ENCODE measurements around the gene GOLGA2.
"Not testable (repeated sequence)": the region's sequence is repeated elsewhere in the genome, so short reads cannot be mapped to it uniquely, and the experiment has no call there.

DNA sequence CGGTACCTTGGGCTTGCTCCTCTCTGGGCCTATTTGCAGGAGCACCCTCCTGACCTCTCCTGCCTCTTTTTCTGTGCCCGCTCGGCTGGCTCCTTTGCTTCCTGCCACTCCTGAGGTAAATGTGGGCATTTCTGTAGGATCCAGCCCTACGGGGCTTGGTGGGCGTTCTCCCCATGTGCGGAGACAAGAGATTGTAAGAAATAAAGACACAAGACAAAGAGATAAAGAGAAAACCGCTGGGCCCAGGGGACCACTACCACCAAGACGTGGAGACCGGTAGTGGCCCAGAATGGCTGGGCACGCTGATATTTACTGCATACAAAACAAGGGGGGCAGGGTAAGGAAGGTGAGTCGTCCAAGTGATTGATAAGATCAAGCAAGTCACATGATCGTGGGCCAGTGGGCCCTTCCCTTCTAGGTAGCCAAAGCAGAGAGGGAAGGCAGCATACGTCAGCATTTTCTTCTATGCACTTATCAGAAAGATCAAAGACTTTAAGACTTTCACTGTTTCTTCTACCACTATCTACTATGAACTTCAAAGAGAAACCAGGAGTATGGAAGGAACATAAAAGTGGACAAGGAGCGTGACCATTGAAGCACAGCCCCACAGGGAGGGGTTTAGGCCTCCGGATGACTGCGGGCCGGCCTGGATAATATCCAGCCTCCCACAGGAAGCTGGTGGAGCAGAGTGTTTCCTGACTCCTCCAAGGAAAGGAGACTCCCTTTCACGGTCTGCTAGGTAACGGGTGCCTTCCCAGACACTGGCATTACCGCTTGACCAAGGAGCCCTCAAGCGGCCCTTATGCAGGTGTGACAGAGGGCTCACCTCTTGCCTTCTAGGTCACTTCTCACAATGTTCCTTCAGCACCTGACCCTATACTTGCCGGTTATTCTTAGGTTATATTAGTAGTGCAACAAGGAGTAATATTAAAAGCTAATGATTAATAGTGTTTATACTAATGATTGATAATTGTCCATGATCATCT, 3.6 kb upstream of the GOLGA2 start:
- TF ChIP-seq, protein P1, sequence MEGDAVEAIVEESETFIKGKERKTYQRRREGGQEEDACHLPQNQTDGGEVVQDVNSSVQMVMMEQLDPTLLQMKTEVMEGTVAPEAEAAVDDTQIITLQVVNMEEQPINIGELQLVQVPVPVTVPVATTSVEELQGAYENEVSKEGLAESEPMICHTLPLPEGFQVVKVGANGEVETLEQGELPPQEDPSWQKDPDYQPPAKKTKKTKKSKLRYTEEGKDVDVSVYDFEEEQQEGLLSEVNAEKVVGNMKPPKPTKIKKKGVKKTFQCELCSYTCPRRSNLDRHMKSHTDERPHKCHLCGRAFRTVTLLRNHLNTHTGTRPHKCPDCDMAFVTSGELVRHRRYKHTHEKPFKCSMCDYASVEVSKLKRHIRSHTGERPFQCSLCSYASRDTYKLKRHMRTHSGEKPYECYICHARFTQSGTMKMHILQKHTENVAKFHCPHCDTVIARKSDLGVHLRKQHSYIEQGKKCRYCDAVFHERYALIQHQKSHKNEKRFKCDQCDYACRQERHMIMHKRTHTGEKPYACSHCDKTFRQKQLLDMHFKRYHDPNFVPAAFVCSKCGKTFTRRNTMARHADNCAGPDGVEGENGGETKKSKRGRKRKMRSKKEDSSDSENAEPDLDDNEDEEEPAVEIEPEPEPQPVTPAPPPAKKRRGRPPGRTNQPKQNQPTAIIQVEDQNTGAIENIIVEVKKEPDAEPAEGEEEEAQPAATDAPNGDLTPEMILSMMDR (IDR thresholded peaks at IDR 0.05), result not testable (repeated sequence)
- not testable (repeated sequence) for TF ChIP-seq POLR2A (IDR thresholded peaks at IDR 0.05)

Data from right lobe of liver (tissue), 4 donors.